NCI-H510A (cell line): ENCODE measurements around the gene LRFN3.
"Not testable (repeated sequence)": the region's sequence is repeated elsewhere in the genome, so short reads cannot be mapped to it uniquely, and the experiment has no call there.

ENCODE experiments used
- DNase-seq: peaks from one replicate; lab custom pipeline; 2025; lab: John Stamatoyannopoulos, UW

The LRFN3 gene

DNA sequence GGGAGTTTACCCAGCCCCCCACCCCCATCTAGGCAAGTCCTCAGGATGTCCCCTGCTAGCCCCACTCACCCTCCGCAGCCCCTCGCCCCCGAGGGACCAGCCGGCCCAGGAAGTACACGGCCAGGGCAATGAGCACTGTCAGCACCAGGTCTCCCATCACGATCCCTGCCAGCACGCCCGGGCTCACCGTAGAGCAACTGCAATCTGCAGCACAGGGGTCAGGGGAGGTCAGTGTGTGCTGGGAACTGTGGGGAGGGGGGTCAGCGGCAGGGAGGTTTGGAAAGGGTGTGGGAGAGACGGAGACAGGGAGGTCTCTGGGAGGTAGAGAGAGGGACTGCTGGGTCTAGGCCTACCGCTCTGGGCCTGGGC is 28.8 kb upstream of the LRFN3 start:
- no peak for DNase-seq

DNA sequence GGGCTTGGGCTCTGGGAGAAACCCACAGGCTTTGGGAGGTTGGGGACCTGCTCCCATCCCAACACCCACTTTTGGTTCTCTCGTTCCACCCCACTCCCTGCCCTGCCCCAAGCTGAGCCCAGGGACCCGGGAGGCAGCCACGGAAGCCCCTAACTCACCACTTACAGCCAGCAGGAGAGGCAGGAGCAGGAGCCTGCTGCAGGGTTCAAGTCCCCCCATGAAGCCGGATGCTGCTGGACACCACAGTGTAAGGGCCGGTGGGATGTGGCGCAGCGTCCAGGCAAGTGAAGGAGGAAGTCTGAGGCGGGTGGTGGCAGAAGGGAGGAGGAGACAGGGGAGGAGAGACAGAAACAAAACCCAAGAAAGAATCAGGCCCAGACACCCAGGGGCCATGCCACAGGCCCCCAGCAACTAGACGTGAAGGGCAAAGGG is 28.1 kb upstream of the LRFN3 start, which contains the start of gene TYROBP:
Gene TYROBP, minus strand, starts transcription at position 286 of the 432 bp plus-strand sequence. Its CDS starts 67 bp downstream, at position 219.
- DNase-seq: no peak

DNA sequence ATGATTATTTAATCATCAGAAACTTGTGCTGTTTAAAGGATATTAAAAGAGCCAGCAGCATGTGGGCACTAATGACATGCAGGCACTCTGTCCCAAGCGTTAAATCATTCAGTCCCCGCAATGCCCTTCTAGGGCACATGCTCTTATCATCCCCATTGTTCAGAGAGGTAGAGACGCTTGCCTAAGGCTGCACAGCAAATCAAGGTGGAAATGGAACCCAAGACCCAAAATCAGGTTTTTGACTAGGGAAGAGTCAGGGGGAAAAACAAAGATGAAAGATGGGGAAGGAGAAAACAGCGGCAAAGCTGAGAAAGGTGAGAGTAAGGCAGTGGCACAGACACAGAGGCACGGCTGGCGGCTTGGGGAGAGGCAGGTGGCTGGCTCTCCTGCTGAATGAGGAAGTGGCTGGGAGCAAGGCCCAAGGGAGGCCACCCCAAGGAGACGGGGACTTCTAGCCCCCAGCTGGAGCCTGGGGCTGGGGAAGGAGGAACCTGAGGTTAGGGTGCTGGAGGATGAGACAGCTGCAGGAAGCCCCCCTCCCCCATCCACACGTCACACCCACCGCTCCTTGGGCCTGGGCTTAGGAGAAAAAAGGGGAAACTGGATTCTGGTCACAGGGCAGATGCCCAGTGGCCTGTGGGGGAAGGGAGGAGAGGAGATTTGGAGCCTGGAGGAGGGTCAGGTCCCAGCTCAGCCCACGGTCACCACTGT is 27.0 kb upstream of the LRFN3 start:
- no peak for DNase-seq

DNA sequence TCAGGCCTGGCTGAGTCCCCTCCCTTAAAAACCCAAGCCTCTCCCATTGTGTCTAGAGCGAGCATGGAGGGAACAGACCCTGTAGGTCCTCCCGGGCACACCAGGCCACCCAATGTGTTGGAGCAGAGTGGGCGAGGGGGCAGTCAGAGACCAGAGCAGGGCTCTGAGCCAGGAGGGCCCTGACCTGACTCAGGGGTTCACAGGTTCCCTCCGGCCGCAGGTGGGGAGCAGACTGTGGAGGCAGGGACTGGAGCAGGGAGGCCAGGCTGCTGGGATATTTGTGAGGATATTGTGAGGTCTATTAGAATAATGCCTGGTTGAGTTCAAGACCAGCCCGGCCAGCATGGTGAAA is 26.5 kb upstream of the LRFN3 start:
- DNase-seq: no peak

DNA sequence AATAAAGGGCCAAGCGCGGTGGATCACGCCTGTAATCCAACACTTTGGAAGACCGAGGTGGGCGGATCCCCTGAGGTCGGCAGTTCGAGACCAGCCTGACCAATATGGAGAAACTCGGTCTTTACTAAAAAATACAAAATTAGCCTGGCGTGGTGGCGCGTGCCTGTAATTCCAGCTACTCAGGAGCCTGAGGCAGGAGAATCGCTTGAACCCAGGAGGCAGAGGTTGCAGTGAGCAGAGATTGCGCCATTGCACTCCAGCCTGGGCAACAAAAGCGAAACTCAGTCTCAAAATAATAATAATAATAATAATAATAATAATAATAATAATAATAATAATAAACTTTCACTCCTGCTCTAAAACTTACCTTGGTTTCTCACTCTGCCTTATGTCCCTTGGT is 25.8 kb upstream of the LRFN3 start:
- not testable (repeated sequence) for DNase-seq

DNA sequence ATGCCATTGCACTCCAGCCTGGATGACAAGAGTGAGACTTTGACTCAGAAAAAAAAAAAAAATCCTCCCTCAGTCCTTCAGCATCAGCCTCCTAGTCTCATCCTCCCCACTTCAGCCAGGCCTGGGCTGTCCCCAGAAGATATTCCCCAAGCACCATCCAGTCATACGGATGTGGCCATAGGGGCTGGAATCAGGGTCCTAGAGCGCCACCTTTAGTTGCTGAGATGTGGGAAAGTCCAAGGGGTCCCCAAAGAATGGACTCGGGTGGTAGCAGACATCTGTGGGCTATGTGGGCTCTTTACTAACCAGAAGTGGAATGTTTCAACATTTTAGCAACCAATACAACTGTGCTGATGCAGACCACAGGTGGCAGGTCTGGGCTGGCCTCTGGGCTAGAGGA is 25.0 kb upstream of the LRFN3 start:
- no peak for DNase-seq

DNA sequence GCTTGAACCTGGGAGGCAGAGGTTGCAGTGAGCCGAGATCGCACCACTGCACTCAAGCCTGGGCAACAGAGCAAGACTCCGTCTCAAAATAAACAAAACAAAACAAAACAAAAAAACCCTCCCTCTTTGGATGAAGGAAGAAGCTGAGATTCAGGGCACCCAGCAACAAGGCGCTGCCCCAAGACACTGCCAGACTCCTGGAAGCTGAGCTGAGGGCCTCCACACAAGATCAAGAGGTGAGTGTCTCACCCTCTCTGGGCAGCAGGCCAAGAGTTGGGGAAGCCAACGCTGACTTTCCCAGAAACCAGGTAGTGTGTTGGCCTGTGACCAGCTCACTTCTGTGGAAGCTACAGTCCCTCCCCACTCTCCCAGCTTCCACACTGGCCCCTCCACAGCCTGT is 24.4 kb upstream of the LRFN3 start:
- no peak for DNase-seq

DNA sequence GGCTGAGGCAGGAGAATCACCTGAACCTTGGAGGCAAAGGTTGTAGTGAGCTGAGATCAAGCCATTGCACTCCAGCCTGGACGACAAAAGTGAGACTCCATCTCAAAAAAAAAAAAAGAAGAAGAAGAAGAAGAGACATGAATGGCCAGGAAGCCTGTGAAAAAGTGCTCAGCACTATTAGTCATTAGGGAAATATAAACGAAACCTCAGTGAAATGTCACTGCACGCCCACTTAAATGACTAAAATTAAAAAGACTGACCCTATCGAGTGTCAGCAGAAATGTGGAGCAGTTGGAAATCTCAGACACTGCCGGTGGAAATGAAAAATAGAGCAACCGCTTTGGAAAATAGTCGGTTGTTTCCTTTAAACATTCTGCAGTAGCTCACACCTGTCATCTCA is 22.6 kb upstream of the LRFN3 start:
- no peak for DNase-seq

DNA sequence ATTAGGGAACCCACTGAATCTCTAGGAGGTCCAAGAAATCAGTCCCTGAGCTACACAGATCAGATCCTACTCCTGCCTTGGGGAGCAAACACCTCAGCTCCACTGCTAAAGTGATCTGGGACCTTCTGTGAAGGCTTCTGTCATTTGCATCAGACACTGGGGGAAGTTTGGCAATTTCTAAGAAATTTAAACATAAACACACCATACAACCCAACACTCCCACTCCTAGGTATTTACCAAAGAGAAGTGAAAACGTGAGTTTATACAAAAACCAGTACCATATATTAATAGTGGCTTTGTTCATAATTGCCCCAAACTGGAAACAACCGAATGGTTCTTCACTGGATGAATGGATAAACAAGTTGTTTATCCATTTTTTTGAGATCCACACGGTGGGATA is 20.7 kb upstream of the LRFN3 start:
- no peak for DNase-seq

DNA sequence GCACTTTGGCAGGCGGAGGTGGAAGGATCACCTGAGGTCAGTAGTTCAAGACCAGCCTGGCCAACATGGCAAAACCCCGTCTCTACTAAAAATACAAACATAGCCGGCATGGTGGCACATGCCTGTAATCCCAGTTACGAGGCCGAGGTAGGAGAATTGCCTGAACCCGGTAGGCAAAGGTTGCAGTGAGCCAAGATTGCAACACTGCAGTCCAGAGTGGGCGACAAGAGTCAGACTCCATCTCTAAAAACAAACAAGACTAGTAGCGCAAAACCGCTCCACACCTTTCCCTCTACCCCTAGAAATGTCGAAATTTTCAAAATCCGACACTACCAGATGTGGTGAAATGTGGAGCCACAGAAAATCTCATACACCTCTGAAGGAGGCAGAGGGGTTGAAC is 16.9 kb upstream of the LRFN3 start:
- DNase-seq: no peak

DNA sequence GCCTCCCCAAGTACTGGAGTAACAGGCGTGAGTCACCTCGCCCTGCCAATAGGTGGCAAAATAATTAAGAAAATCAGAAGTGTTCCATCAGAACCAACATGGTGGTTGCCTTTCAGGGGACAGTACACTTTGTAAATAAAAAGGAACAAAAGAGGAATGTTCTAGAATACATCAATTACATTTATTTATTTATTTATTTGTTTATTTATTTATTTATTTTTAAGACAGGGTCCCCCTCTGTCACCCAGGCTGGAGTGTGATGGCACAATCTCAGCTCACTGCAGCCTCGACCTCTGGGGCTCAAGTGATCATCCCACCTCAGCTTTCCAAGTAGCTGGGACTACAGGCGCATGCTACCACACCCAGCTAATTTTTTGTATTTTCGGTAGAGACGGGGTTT is 15.2 kb upstream of the LRFN3 start:
- DNase-seq: no peak

DNA sequence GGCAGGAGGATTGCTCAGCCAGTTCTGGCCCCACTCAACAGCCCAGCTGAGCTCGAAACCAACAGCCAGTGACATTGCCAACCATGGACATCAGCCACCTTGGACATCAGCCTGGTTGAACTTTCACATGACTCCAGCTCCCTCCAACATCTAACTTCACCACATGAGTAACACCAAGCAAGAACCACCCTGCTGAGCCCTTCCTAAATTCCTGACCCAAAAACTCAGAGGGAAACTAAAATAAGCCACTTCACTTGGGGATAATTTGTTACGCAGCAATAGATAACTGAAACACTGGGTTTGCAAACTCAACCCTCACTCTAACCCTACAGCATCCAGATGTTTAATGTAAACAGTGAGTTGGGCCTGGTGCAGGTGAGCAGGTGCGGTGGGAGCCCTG is 10.7 kb upstream of the LRFN3 start:
- DNase-seq: no peak

DNA sequence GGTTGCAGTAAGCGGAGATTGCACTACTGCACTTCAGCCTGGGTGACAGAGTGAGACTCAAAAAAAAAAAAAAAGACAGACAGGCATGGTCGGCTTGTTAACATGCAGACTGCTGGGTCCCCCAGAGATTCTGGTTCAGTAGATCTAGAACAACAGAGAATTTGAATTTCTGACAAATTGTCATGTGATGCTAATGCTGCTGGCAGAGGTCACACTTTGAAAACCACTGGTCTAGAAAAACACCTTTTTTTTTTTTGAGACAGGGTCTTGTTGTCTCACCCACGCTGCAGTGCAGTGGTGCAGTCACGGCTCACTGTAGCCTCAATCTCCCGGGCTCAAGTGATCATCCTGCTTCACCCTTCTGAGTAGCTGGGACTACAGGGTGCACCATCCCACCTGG is 7.7 kb upstream of the LRFN3 start:
- no peak for DNase-seq

DNA sequence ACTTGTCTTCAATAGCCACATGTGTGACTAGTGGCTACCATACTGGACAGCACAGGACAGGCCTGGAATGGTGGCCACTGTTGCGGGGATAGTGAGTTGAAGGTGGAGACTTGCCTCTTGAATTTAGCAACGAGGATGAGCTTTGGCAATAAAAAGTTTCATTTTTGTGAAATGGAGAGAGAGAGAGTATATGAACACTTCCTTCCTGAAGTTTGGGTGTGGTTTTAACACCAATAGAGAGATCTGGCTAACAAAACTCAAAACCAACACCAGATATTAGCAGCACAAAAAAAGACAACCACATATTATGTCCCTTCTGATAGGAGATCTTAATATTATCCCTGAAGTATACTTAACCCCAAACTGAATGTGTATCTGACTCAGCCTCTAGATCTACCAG is 6.3 kb upstream of the LRFN3 start:
- DNase-seq: no peak

DNA sequence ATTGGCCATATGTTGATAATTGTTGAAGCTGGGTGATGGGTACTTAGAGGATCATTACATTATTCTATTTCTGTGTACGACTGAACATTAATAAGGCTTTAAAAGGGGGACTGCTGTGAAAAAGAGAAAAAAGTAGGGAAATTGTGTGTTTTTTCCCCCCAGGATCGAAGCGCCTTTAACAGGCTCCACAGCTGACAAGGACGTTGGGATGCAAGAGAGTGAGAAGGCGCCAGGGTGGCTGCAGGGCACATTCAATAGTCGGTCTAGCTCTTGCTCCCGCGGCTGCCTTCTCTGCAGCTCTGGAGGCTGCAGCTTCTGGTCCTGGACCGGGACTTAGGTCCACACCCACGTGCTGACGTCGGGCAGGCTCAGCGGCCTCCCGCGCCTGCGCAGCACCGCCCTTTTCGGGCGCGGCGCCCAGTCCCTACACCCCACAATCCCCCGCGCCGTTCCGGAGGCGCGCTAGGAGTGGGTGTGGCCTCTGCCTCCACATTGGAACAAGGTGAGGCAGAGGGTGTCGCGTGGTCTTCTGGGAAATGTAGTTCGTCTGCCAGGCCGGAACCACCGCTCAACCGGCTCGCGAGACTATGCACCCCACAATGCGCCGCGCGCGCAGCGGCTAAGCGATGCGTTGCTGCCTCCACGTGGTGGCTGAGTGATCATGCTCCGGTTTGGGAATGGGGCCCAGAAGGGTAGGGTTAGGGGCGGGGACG is 4.9 kb upstream of the LRFN3 start:
- peak; percentile 98 for DNase-seq

DNA sequence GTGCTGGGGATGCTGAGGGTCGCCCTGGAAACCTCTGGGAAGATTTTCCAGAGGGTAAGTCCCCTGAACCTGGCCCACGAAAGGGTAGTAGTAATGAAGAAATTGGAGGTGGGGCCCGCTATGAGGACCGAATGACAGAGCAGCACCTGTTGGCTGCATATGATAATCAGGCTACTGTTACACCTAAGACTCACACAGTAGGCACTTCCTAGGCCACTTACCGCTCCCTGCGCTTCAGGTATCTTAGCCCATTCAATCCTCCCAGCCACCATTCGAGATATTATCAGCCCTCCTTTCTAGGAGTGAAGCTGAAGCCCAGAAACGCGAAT is 4.3 kb upstream of the LRFN3 start:
- DNase-seq: no peak

DNA sequence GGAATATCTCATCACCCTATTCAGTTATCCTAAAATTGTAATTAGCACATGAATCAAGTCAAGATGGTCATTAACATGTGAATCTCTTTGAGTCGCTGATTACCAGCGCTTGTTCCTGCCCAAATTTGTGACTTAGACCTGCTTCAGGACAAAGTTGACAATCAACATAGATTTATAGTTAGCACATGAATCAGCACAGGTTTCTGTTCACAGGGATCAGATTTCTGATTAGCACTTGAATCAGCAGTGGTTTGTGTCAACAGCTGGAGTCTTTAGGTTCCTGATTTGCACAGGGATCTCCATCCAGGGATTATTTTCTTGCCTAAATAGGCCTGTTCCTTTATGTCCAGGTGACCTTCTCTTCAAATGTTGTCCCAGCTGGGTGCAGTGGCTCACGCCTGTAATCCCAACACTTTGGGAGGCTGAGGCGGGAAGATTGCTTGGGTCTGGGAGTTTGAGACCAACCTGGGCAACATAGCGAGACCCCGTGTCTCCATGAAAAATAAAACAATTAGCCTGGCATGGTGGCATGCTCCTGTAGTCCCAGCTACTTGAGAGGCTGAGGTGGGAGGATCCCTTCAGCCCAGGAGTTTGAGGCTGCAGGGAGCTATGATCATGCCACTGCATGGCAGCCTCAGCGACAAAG is 3.8 kb upstream of the LRFN3 start:
- peak; percentile 9 for DNase-seq

DNA sequence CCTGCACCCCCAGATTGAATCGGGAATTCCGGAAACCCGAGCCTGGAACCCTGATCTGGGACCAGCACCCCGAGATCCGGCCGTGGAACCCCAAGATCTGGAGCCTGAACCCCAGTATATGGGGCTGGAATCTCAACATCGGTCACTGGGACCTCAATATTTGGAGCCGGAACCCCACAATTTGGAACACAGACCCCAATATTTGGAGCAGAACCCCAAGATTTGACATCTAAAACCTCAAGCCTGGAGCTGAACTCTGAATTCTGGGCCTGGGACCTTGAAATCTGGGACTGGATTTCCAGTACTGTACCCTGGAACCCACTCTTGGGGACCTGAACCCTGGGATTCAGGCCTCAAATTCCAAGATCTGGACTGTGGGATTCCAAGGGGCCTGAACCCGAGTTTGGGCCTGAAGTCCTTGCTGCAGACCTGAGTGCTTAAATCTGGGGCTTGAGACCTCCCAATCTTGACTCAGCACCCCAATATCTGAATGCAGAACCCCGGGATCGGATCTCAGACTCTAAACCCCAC is 629 bp downstream of the LRFN3 start:
- no peak for DNase-seq

DNA sequence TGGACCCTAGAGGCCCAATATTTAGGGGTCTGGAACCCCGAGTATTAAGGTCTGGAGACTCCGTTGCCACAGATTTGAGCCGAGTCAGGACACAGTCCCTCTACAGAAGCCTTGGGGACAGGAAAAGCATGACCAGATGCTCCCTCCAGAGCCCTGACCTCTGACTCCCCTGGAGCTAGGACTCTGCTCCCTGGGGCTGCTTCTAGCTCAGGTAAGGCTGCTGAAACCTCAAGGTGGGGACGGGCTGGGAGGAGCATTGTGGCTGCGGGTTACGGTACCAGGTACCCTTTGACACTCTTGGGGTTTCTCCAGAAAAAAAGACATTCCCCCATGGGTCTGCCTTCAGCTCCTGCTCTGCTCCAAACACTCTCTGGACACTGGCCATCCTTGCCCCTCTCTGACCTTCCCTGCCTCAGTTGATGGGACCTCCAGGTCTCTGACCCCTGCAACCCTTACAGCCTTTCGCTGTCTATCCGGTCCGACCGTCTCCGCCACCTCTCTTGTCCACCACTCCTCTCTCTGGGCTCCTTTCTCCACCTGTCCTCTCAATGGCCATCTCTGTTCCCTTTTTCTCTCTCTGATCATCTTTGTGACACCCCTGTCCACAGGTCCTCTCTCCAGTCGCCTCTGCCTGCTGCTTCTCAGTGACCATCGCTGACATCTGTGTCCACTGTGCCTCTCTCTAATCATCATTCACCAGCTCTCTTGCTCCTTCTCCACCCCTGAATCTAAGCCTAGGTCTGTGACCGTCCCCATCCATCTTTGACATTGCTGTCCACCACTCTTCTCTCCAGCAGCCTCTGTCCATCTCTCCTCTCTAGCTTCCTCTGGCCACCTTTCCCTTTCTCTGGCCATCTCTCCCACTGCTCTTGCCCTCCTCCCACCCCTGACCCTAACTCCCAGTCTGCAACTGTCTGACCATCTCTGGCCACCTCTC is 1.4 kb downstream of the LRFN3 start:
- DNase-seq: no peak

DNA sequence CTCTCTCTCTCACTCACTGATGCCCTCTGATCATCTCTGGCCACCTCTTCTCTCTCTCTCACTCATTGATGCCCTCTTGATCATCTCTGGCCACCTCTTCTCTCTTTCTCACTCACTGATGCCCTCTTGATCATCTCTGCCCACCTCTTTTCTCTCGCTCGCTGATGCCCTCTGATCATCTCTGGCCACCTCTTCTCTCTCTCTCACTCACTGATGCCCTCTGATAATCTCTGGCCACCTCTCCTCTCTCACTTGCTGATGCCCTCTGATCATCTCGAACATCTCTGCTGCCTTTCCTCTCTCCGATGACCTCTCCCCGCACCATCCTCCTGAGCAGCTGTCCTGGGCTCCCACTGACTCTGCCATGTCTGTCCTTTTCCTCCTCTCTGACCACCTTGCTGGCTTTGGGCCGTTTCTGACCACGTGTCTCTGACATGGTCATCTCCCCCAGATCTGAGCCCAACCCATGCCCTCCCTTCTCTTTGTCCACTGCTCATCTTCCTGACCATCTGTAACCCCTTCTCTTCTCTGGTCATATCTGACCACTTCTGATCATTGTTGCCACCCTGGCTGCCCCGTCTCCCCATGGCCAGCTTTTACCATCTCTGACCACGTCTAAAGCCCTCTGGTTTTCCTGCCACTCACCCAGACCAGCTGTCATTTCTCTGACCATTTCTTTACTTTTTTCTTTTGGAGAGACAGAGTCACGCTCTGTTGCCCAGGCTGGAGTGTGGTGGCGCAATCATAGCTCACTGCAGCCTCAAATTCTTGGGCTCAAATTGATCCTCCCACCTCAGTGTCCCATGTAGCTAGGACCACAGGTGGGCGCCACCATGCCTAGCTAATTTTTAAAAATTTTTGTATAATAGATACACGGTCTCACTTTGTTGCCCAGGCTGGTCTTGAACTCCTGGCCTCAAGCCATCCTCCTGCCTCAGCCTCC is 2.4 kb downstream of the LRFN3 start:
- no peak for DNase-seq
